ENCODE measurements around the gene CEP120.

GRCh38 chr5:123427281-123427680, 4.1 kb upstream of the CEP120 start:
- no peak for TF ChIP-seq CTCF (IDR thresholded peaks at IDR 0.05)
- TF ChIP-seq POLR2A (IDR thresholded peaks at IDR 0.05), result no peak
